HG03066 (cell line): Measurements from ENCODE around the gene TOP2B.

Experiments
- ATAC-seq: cut with Tn5 transposase; IDR thresholded peaks from one replicate; pipeline ENCODE4 v1.9.1; 2021; ENCODE audit warnings: low read depth; ENCODE audit not compliant: unreplicated experiment

TOP2B gene

GRCh38 chr3:25674670-25675069, 10.0 kb upstream of the TOP2B start:
- ATAC-seq, result no peak

- no peak for ATAC-seq
These were observed 9.1 kb upstream of the TOP2B start for GRCh38 chr3:25673738-25674298.

GRCh38 chr3:25665315-25666280, 891 bp upstream of the TOP2B start:
- peak; percentile 35 for ATAC-seq

- peak; percentile 28 for ATAC-seq
These were observed 567 bp downstream of the TOP2B start for GRCh38 chr3:25663869-25664811.

- ATAC-seq, result peak; percentile 8
These were observed 1.3 kb downstream of the TOP2B start for GRCh38 chr3:25663347-25663868.

- ATAC-seq, result no peak
These were observed 1.9 kb downstream of the TOP2B start for GRCh38 chr3:25662736-25663320.

GRCh38 chr3:25661694-25662437, 2.8 kb downstream of the TOP2B start:
- no peak for ATAC-seq

- no peak for ATAC-seq
These were observed 5.9 kb downstream of the TOP2B start for GRCh38 chr3:25658836-25659235.

GRCh38 chr3:25657293-25657692, 7.4 kb downstream of the TOP2B start:
- ATAC-seq, result no peak

- no peak for ATAC-seq
These were observed 9.0 kb downstream of the TOP2B start for GRCh38 chr3:25655659-25656058.

- no peak for ATAC-seq
These were observed 10.1 kb downstream of the TOP2B start for GRCh38 chr3:25654576-25654975.

GRCh38 chr3:25653322-25653721, 11.4 kb downstream of the TOP2B start:
- no peak for ATAC-seq

GRCh38 chr3:25652921-25653320, 11.8 kb downstream of the TOP2B start:
- no peak for ATAC-seq

GRCh38 chr3:25648925-25649830, 15.5 kb downstream of the TOP2B start:
- ATAC-seq, result no peak

GRCh38 chr3:25648107-25648535, 16.6 kb downstream of the TOP2B start:
- peak; percentile 95 for ATAC-seq

- no peak for ATAC-seq
These were observed 29.7 kb downstream of the TOP2B start for GRCh38 chr3:25635038-25635437.

GRCh38 chr3:25633919-25634318, 30.8 kb downstream of the TOP2B start:
- no peak for ATAC-seq

- ATAC-seq, result no peak
These were observed 32.7 kb downstream of the TOP2B start for GRCh38 chr3:25631989-25632388.
